ENCODE data around the gene DNAAF1. TPM values are rescaled to one million over a fixed set of nuclear protein-coding genes. Genes with fewer than 3 reads are reported as not detected.

Gene DNAAF1
- total and polyA plus RNA-seq, 2 experiments from 2014 or later = 0.42 TPM

DNA sequence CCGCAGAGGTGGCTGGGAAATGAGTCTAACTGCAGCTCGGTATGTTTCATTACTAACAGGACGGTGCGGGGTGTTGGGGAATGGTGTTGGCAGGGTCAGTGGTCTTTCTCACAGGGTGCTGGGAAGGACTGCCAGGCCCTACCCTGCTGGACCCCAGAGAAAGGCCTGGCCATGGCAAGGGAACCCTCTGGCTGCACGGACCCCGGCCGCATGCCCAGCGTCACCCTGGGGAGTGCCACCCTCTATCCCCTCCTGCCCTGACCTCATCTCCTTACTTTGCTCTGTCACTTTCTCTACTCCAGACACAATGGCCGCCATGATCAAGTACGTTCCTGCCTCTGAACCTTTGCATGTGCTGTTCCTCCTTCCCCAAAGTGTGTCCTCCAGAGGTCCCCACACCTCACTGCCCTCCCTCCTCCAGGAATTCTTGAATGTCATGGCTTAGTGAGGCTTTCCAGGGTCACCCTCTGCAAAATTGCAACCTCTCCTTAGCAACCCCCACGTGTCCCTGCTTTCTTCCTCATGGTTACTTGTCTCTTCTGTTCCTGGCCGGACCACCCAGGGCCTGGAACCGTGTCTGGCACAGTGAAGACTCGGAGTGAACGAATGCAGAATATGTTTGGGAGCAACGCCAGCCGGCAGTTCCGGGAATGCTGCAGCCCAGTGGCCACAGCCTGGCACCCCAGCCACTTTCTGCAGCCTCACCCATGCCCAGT lies 61.0 kb downstream of the DNAAF1 start:
- Mint-ChIP-seq H3K27ac (no peak overlapping the region), H3K9me3 (no peaks in the 10 kb centered on the region), H3K4me1 (peaks cover 4% of the 10 kb centered on the region; the same call in 2 of the 3 replicates), H3K36me3 (ENCODE audit: low read depth) (no peaks in the 10 kb centered on the region), H3K27me3 (ENCODE audit: insufficient read depth, low read depth, poor library complexity) (peaks cover 4% of the 10 kb centered on the region), H3K4me3 (no peak overlapping the region)
- no peaks in the 10 kb centered on the region for H3F3A ChIP-seq (replicated peaks; ENCODE audit: low read depth)
- H3K4me2 ChIP-seq = no peak overlapping the region
- H3K9me2 ChIP-seq (ENCODE audit: insufficient read depth) = 0 out of 2 replicates have a peak, but pooled peaks cover 3% of the 10 kb centered on the region
- H3K4me1 ChIP-seq (ENCODE audit: insufficient read depth) = no peaks in the 10 kb centered on the region
- no peaks in the 10 kb centered on the region for H3K27me3 ChIP-seq (ENCODE audit: insufficient read depth)
- no peaks in the 10 kb centered on the region for H3K79me2 ChIP-seq (replicated peaks; ENCODE audit: insufficient read depth)
- no peak overlapping the region for H2AFZ ChIP-seq
- TF ChIP-seq ZNF331 (CRISPR knock-in tag; IDR thresholded peaks at IDR 0.05; ENCODE audit: low read depth) (no peak), EZH2 (IDR thresholded peaks at IDR 0.05; ENCODE audit: low read depth, unreplicated experiment) (no peak), ETS1 (IDR thresholded peaks at IDR 0.05) (no peak), CTCF (conservative IDR thresholded peaks at IDR 0.05; ENCODE audit: low read depth in 2 of 2) (no peak), POLR2AphosphoS5 (IDR thresholded peaks at IDR 0.05; ENCODE audit: low read depth) (no peak), JUNB (IDR thresholded peaks at IDR 0.05; ENCODE audit: unreplicated experiment) (no peak), STAT1 (IDR thresholded peaks at IDR 0.05; ENCODE audit: unreplicated experiment) (no peak), EZH2phosphoT487 (IDR thresholded peaks at IDR 0.05; ENCODE audit: unreplicated experiment) (no peak), CREB1 (CRISPR knock-in tag; IDR thresholded peaks at IDR 0.05; ENCODE audit: low read depth) (no peak), NANOG (IDR thresholded peaks at IDR 0.05; ENCODE audit: borderline replicate concordance) (no peak), ZNF114 (CRISPR knock-in tag; IDR thresholded peaks at IDR 0.05) (no peak)
- TF ChIP-seq, protein P1, sequence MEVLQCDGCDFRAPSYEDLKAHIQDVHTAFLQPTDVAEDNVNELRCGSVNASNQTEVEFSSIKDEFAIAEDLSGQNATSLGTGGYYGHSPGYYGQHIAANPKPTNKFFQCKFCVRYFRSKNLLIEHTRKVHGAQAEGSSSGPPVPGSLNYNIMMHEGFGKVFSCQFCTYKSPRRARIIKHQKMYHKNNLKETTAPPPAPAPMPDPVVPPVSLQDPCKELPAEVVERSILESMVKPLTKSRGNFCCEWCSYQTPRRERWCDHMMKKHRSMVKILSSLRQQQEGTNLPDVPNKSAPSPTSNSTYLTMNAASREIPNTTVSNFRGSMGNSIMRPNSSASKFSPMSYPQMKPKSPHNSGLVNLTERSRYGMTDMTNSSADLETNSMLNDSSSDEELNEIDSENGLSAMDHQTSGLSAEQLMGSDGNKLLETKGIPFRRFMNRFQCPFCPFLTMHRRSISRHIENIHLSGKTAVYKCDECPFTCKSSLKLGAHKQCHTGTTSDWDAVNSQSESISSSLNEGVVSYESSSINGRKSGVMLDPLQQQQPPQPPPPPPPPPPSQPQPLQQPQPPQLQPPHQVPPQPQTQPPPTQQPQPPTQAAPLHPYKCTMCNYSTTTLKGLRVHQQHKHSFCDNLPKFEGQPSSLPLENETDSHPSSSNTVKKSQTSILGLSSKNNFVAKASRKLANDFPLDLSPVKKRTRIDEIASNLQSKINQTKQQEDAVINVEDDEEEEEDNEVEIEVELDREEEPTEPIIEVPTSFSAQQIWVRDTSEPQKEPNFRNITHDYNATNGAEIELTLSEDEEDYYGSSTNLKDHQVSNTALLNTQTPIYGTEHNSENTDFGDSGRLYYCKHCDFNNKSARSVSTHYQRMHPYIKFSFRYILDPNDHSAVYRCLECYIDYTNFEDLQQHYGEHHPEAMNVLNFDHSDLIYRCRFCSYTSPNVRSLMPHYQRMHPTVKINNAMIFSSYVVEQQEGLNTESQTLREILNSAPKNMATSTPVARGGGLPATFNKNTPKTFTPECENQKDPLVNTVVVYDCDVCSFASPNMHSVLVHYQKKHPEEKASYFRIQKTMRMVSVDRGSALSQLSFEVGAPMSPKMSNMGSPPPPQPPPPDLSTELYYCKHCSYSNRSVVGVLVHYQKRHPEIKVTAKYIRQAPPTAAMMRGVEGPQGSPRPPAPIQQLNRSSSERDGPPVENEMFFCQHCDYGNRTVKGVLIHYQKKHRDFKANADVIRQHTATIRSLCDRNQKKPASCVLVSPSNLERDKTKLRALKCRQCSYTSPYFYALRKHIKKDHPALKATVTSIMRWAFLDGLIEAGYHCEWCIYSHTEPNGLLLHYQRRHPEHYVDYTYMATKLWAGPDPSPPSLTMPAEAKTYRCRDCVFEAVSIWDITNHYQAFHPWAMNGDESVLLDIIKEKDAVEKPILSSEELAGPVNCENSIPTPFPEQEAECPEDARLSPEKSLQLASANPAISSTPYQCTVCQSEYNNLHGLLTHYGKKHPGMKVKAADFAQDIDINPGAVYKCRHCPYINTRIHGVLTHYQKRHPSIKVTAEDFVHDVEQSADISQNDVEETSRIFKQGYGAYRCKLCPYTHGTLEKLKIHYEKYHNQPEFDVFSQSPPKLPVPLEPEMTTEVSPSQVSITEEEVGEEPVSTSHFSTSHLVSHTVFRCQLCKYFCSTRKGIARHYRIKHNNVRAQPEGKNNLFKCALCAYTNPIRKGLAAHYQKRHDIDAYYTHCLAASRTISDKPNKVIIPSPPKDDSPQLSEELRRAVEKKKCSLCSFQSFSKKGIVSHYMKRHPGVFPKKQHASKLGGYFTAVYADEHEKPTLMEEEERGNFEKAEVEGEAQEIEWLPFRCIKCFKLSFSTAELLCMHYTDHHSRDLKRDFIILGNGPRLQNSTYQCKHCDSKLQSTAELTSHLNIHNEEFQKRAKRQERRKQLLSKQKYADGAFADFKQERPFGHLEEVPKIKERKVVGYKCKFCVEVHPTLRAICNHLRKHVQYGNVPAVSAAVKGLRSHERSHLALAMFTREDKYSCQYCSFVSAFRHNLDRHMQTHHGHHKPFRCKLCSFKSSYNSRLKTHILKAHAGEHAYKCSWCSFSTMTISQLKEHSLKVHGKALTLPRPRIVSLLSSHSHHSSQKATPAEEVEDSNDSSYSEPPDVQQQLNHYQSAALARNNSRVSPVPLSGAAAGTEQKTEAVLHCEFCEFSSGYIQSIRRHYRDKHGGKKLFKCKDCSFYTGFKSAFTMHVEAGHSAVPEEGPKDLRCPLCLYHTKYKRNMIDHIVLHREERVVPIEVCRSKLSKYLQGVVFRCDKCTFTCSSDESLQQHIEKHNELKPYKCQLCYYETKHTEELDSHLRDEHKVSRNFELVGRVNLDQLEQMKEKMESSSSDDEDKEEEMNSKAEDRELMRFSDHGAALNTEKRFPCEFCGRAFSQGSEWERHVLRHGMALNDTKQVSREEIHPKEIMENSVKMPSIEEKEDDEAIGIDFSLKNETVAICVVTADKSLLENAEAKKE (CRISPR knock-in tag; IDR thresholded peaks at IDR 0.05) = no peak
- TF ChIP-seq, protein P2, sequence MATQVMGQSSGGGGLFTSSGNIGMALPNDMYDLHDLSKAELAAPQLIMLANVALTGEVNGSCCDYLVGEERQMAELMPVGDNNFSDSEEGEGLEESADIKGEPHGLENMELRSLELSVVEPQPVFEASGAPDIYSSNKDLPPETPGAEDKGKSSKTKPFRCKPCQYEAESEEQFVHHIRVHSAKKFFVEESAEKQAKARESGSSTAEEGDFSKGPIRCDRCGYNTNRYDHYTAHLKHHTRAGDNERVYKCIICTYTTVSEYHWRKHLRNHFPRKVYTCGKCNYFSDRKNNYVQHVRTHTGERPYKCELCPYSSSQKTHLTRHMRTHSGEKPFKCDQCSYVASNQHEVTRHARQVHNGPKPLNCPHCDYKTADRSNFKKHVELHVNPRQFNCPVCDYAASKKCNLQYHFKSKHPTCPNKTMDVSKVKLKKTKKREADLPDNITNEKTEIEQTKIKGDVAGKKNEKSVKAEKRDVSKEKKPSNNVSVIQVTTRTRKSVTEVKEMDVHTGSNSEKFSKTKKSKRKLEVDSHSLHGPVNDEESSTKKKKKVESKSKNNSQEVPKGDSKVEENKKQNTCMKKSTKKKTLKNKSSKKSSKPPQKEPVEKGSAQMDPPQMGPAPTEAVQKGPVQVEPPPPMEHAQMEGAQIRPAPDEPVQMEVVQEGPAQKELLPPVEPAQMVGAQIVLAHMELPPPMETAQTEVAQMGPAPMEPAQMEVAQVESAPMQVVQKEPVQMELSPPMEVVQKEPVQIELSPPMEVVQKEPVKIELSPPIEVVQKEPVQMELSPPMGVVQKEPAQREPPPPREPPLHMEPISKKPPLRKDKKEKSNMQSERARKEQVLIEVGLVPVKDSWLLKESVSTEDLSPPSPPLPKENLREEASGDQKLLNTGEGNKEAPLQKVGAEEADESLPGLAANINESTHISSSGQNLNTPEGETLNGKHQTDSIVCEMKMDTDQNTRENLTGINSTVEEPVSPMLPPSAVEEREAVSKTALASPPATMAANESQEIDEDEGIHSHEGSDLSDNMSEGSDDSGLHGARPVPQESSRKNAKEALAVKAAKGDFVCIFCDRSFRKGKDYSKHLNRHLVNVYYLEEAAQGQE (IDR thresholded peaks at IDR 0.05; ENCODE audit: unreplicated experiment) = no peak
- no peak overlapping the region for H3K27ac ChIP-seq (ENCODE audit: low read depth)
- no peak for DNase-seq (ENCODE audit: low spot score)
- no peaks in the 10 kb centered on the region for H3K36me3 ChIP-seq (ENCODE audit: insufficient read depth)
- ATAC-seq = no peak
- H4K20me1 ChIP-seq (replicated peaks; ENCODE audit: insufficient read depth) = no peaks in the 10 kb centered on the region
- H3K4me3 ChIP-seq = no peak overlapping the region
